ENCODE data around the gene EHD2.
"Not testable (repeated sequence)": the region's sequence is repeated elsewhere in the genome, so short reads cannot be mapped to it uniquely, and the experiment has no call there.

Gene EHD2

GRCh38 chr19:47752440-47753211, 39.4 kb downstream of the EHD2 start:
- no peak for DNase-seq

- no peak for DNase-seq
Observed at GRCh38 chr19:47754206-47755064, 41.2 kb downstream of the EHD2 start.

- no peak for DNase-seq
Observed at GRCh38 chr19:47755065-47755761, 42.0 kb downstream of the EHD2 start.

- no peak for DNase-seq
Observed at GRCh38 chr19:47755762-47756626, 42.8 kb downstream of the EHD2 start.

- DNase-seq = no peak
Observed at GRCh38 chr19:47756627-47756929, 43.4 kb downstream of the EHD2 start.

- DNase-seq = no peak
Observed at GRCh38 chr19:47756953-47757608, 43.9 kb downstream of the EHD2 start.

GRCh38 chr19:47757617-47758442, 44.6 kb downstream of the EHD2 start:
- no peak for DNase-seq

GRCh38 chr19:47758443-47758804, 45.2 kb downstream of the EHD2 start:
- no peak for DNase-seq

- no peak for DNase-seq
Observed at GRCh38 chr19:47760632-47760999, 47.4 kb downstream of the EHD2 start.

GRCh38 chr19:47761566-47761965, 48.3 kb downstream of the EHD2 start:
- no peak for DNase-seq

GRCh38 chr19:47762151-47762550, 48.9 kb downstream of the EHD2 start:
- no peak for DNase-seq

- DNase-seq = no peak
Observed at GRCh38 chr19:47762615-47763308, 49.5 kb downstream of the EHD2 start.

- DNase-seq = not testable (repeated sequence)
Observed at GRCh38 chr19:47764705-47765104, 51.5 kb downstream of the EHD2 start.

GRCh38 chr19:47765523-47766358, 52.5 kb downstream of the EHD2 start:
- peak; percentile 47 for DNase-seq

GRCh38 chr19:47766359-47766620, 53.1 kb downstream of the EHD2 start:
- no peak for DNase-seq

GRCh38 chr19:47766670-47767069, 53.4 kb downstream of the EHD2 start:
- DNase-seq = no peak

- no peak for DNase-seq
Observed at GRCh38 chr19:47767349-47767748, 54.1 kb downstream of the EHD2 start.

GRCh38 chr19:47768604-47769003, 55.4 kb downstream of the EHD2 start:
- DNase-seq = no peak

GRCh38 chr19:47769534-47769933, 56.3 kb downstream of the EHD2 start:
- DNase-seq = no peak

GRCh38 chr19:47771291-47771690, 58.1 kb downstream of the EHD2 start:
- not testable (repeated sequence) for DNase-seq

Data from CD4-positive, alpha-beta T cell treated with Interleukin-21 for 1 hour (primary cell).